Upper lobe of left lung (tissue), 6 donors: ENCODE results near the gene TRAF1. TPM values are rescaled to one million over a fixed set of nuclear protein-coding genes. Genes with fewer than 3 reads are reported as not detected.

Experiments used
- ATAC-seq, 2 donors: fragments of 200-7000 bp; cut with Tn5 transposase; one replicate each; pipeline ENCODE4 v1.9.1; 2022; ENCODE audit warnings: mild to moderate bottlenecking in 2 of 2, moderate library complexity in 2 of 2; ENCODE audit not compliant: low FRiP score in 2 of 2
- DNase-seq, 2 donors: peaks; one replicate each; pipeline ENCODE4 v3.0.0-alpha.2; 2019 to 2020
- H3K27ac ChIP-seq, 4 donors: fragments of 200-600 bp; sonication (generic); one replicate each; pipeline ENCODE4 v1.5.1; 2016 to 2019
- H3K27me3 ChIP-seq, 4 donors: fragments of 200-600 bp; sonication (generic); one replicate each; pipeline ENCODE4 v1.5.1; 2017 to 2019
- H3K36me3 ChIP-seq, 4 donors: fragments of 200-600 bp; sonication (generic); one replicate each; pipeline ENCODE4 v1.5.1; 2016 to 2019
- H3K4me1 ChIP-seq, 4 donors: fragments of 200-600 bp; sonication (generic); one replicate each; pipeline ENCODE4 v1.5.1; 2018 to 2019
- H3K4me3 ChIP-seq, 4 donors: fragments of 200-600 bp; sonication (generic); one replicate each; pipeline ENCODE4 v1.5.1; 2017 to 2019; ENCODE audit warnings: mild to moderate bottlenecking in 2 of 4, moderate library complexity in 1 of 4
- H3K9me3 ChIP-seq, 4 donors: fragments of 200-600 bp; sonication (generic); one replicate each; pipeline ENCODE4 v1.5.1; 2018 to 2019
- EP300 ChIP-seq, 4 donors: sonication (generic); formaldehyde crosslinking; IDR thresholded peaks; one replicate each; pipeline ENCODE4 v1.5.1; 2017; ENCODE audit warnings: antibody characterized with exemption in 4 of 4, control low read depth in 2 of 4
- POLR2A ChIP-seq, 4 donors: fragments of 450-650 bp; IDR thresholded peaks; one replicate each; pipeline ENCODE4 v1.5.1; 2016 to 2017; ENCODE audit warnings: antibody characterized with exemption in 4 of 4, mild to moderate bottlenecking in 2 of 4
- POLR2AphosphoS5 ChIP-seq, 2 donors: sonication (generic); formaldehyde crosslinking; IDR thresholded peaks; one replicate each; pipeline ENCODE4 v1.5.1; 2017; ENCODE audit warnings: antibody characterized with exemption in 2 of 2
- WGBS, 2 donors: methylation state at CpG; one replicate each; pipeline ENCODE4 v1.1.5; 2017 to 2018; 5-methylcytosine and 5-hydroxymethylcytosine counted together
- total RNA-seq, 6 donors: library from RNA; depleted of rRNA in 4 of 6; stranded (reverse); fragments of >200 nt in 4 of 6; gene quantifications; one replicate each; pipeline versions ENCODE4 v1.1.0 to v1.2.1, GENCODE V29; 2016 to 2021
- TF ChIP-seq, protein P1 (sequence below), 6 experiments: fragments of 450-650 bp in 4 of 6; fragments of 200-600 bp in 2 of 6; sonication (generic) in 2 of 6; IDR thresholded peaks; one replicate each; pipeline ENCODE4 v1.5.1; 2016 to 2019; ENCODE audit warnings: antibody characterized with exemption in 6 of 6
- donor health status: DM: no; HTN: no; CAD: no; lungs with moderate emphysema.
- donor health status: DM: no; HTN: yes; CAD: no; lungs with severe emphysema.

TRAF1 gene
- total RNA-seq, 6 donors from 2014 or later: 2.9 to 29.3 (median 6.6) TPM

- H3K4me3 ChIP-seq: peak overlapping the region in 3 of 4 donors; percentile 77 to 96 (median 85)
- H3K27me3 ChIP-seq: no peaks in the 10 kb centered on the region
- peaks cover 0 to 10% (median 2%) of the 10 kb centered on the region in 4 donors for H3K36me3 ChIP-seq
- ATAC-seq (no peak), DNase-seq (no peak)
- peaks cover 12 to 26% (median 17%) of the 10 kb centered on the region in 4 donors for H3K4me1 ChIP-seq
- H3K9me3 ChIP-seq: no peaks in the 10 kb centered on the region
- WGBS, 2 donors: 57 to 68% methylated on average over 7 of the region's 7 CpGs
- TF ChIP-seq POLR2A (IDR thresholded peaks at IDR 0.05) (no peak), POLR2AphosphoS5 (IDR thresholded peaks at IDR 0.05) (no peak), EP300 (IDR thresholded peaks at IDR 0.05) (no peak)
- TF ChIP-seq, protein P1, sequence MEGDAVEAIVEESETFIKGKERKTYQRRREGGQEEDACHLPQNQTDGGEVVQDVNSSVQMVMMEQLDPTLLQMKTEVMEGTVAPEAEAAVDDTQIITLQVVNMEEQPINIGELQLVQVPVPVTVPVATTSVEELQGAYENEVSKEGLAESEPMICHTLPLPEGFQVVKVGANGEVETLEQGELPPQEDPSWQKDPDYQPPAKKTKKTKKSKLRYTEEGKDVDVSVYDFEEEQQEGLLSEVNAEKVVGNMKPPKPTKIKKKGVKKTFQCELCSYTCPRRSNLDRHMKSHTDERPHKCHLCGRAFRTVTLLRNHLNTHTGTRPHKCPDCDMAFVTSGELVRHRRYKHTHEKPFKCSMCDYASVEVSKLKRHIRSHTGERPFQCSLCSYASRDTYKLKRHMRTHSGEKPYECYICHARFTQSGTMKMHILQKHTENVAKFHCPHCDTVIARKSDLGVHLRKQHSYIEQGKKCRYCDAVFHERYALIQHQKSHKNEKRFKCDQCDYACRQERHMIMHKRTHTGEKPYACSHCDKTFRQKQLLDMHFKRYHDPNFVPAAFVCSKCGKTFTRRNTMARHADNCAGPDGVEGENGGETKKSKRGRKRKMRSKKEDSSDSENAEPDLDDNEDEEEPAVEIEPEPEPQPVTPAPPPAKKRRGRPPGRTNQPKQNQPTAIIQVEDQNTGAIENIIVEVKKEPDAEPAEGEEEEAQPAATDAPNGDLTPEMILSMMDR (IDR thresholded peaks at IDR 0.05): no peak
- peak overlapping the region; percentile 87 to 95 (median 92) for H3K27ac ChIP-seq
These were observed 51.0 kb downstream of the TRAF1 start for GRCh38 chr9:120875643-120875953.

DNA sequence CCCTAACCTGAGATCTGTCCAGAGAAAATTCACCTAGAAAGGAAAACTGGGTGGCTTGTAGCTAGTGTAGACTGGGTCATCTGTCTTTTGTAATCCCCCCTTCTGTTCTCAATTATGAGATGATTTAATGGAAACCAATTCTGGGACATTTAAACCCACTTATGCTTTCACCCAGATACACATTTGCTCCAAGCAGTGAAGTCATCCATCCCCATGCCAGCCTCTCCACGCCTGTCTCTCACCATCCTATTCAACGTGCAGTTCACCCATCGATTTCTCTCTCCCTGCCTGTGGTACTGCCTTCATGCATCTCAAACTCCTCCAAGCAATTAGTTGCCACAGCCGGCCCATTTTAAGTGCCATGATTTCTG lies 51.4 kb downstream of the TRAF1 start:
- Histone ChIP-seq H3K4me1 (peaks cover 12 to 26% (median 17%) of the 10 kb centered on the region in 4 donors), H3K4me3 (peak overlapping the region in 1 of 4 donors; percentile 96), H3K9me3 (no peaks in the 10 kb centered on the region), H3K36me3 (peaks cover 0 to 10% (median 2%) of the 10 kb centered on the region in 4 donors), H3K27me3 (no peaks in the 10 kb centered on the region), H3K27ac (peak overlapping the region; percentile 87 to 95 (median 92))
- ATAC-seq (no peak), DNase-seq (no peak)
- TF ChIP-seq POLR2AphosphoS5 (IDR thresholded peaks at IDR 0.05) (no peak), POLR2A (IDR thresholded peaks at IDR 0.05) (no peak), EP300 (IDR thresholded peaks at IDR 0.05) (no peak)
- TF ChIP-seq, protein P1 (IDR thresholded peaks at IDR 0.05): no peak
- WGBS, 2 donors: 74 to 86% methylated on average over 4 of the region's 4 CpGs

DNA sequence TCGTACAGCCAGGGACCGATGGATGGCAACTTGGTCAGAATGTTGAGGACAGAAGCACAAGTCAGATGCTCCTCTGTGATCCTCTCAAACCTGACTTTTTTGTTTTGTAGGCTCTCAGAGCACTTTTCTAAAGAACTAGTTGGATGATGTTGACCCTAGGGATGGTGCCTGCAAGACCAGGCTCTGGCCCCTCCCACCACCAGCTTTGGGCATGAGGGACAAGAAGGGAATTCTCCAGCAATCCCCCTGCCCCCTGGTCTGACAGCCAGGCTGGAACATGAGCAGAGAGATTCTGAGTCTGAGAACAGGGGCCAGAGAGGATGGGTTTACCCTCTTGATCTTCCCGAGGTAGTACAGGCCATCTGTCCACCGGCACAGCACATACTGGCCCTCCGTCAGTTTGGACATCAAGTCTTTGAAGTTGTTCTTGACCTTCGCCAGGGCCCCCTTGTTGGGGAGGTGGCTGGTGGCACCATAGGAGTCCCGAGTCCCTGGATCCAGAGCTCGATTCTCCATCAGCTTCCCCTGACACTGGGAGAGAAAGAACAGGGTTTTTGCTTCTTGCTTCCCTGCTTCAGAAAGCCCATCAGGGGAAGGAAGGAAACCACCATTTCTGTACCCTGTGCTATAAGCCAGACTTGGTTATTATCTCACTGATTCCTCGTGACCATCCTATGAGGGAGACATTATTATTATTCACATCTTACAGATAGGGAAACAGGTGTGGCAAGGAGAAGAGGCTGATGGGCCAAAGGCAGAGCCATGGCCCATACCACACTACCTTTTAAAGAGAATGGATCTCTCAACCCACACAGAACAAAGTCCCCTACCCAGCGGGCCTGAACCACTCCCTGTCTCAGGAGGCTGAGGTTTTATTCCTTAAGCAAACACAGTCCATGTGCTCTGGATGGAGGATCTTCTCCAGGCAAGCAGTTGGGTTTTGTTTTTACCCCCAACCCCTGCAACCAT lies 52.1 kb downstream of the TRAF1 start:
- H3K27ac ChIP-seq: peak overlapping the region in 2 of 4 donors; percentile 18 to 95
- DNase-seq: no peak

GRCh38 chr9:120873512-120873911 lies 53.1 kb downstream of the TRAF1 start:
- Histone ChIP-seq H3K36me3 (peaks cover 0 to 10% (median 2%) of the 10 kb centered on the region in 4 donors), H3K27me3 (no peaks in the 10 kb centered on the region), H3K27ac (no peak overlapping the region), H3K4me1 (peaks cover 17 to 33% (median 23%) of the 10 kb centered on the region in 4 donors), H3K9me3 (no peaks in the 10 kb centered on the region), H3K4me3 (no peak overlapping the region)
- ATAC-seq: no peak
- 55 to 79% methylated on average over 4 of the region's 4 CpGs for WGBS, 2 donors
- DNase-seq: peak in 1 of 2 donors; percentile 61
- TF ChIP-seq POLR2A (IDR thresholded peaks at IDR 0.05) (no peak), EP300 (IDR thresholded peaks at IDR 0.05) (peak in 1 of 4 donors; percentile 11)

More for the DNA sequence above, 52.1 kb downstream of the TRAF1 start:
- Histone ChIP-seq H3K27me3 (no peaks in the 10 kb centered on the region), H3K4me3 (no peak overlapping the region), H3K36me3 (peaks cover 0 to 10% (median 2%) of the 10 kb centered on the region in 4 donors), H3K4me1 (peaks cover 12 to 29% (median 20%) of the 10 kb centered on the region in 4 donors), H3K9me3 (no peaks in the 10 kb centered on the region)
- no peak for ATAC-seq
- 93 to 95% methylated on average over 10 of the region's 10 CpGs for WGBS, 2 donors
- TF ChIP-seq POLR2A (IDR thresholded peaks at IDR 0.05): no peak
- TF ChIP-seq, protein P1 (IDR thresholded peaks at IDR 0.05): no peak

DNA sequence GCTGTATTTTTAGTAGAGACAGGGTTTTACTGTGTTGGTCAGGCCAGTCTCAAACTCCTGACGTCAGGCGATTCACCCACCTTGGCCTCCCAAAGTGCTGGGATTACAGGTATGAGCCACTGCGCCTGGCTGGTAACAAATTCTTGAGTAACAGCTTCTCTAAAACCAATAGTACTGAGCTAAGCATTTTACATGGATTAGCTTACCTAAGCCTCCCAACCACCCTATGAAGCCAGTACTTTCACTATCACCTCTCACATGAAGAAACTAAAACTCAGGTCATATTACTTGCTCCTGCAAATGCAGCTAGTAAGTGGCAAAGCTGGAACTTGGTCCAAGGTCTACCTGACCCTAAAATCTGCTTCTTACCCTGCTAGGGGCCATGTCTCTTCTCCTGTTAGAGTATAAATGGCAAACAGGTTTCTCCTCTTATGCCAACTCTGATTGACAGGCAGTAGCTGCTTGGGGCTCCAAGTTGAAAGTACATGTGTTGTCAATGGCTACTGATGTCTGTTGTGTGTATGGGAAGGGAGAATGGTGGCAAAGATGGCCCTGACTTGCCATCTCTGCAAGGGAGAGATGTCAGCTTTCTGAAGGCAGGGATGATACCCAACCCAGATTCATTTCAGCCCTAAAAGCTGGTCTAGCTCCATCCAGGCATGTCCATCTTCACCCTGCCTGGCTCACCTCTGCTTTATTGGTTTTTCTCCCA lies 53.6 kb downstream of the TRAF1 start:
- no peaks in the 10 kb centered on the region for H3K9me3 ChIP-seq
- peaks cover 18 to 34% (median 26%) of the 10 kb centered on the region in 4 donors for H3K4me1 ChIP-seq
- H3K27ac ChIP-seq: no peak overlapping the region
- H3K36me3 ChIP-seq: peaks cover 0 to 10% (median 2%) of the 10 kb centered on the region in 4 donors
- no peak for ATAC-seq
- 76 to 98% methylated on average over 3 of the region's 3 CpGs for WGBS, 2 donors
- H3K27me3 ChIP-seq: no peaks in the 10 kb centered on the region
- H3K4me3 ChIP-seq: no peak overlapping the region
- no peak for DNase-seq
- TF ChIP-seq EP300 (IDR thresholded peaks at IDR 0.05) (no peak), POLR2AphosphoS5 (IDR thresholded peaks at IDR 0.05) (no peak), POLR2A (IDR thresholded peaks at IDR 0.05) (no peak)
- TF ChIP-seq, protein P1 (IDR thresholded peaks at IDR 0.05): no peak
